ENCODE measurements around the gene PHLDA2.

DNA sequence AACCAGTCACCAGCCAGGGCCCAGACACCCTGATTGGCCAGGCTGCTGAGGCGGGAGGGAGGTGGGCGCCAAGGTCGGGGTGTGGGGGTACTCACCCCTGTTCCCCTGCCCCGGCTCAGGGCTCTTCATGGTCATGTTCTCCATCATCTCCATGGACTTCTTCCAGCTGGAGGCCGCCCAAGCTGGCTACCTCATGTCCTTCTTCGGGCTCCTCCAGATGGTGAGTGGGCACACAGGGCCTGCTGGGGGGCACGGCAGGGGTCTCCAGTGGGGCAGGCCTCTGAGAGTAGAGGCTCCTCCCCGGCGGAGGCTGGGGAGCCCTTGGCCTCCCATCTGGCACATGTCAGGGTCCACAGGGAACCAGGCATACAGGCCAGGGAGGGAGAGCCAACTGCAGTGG is 10.0 kb downstream of the PHLDA2 start:
- TF ChIP-seq CTCF (IDR thresholded peaks at IDR 0.05 in 2 of 3, conservative IDR thresholded peaks at IDR 0.05 in 1 of 3; ENCODE audit: borderline replicate concordance in 1 of 3, insufficient read depth in 1 of 3, low read depth in 2 of 3, low read length in 2 of 3), result no peak
- no peak for TF ChIP-seq MAX (IDR thresholded peaks at IDR 0.05)
- no peak for TF ChIP-seq ZBTB33 (IDR thresholded peaks at IDR 0.05; ENCODE audit: extremely low read depth, insufficient replicate concordance, low read length)
- no peak for TF ChIP-seq SRF (IDR thresholded peaks at IDR 0.05; ENCODE audit: low read depth)
- TF ChIP-seq, protein P1, sequence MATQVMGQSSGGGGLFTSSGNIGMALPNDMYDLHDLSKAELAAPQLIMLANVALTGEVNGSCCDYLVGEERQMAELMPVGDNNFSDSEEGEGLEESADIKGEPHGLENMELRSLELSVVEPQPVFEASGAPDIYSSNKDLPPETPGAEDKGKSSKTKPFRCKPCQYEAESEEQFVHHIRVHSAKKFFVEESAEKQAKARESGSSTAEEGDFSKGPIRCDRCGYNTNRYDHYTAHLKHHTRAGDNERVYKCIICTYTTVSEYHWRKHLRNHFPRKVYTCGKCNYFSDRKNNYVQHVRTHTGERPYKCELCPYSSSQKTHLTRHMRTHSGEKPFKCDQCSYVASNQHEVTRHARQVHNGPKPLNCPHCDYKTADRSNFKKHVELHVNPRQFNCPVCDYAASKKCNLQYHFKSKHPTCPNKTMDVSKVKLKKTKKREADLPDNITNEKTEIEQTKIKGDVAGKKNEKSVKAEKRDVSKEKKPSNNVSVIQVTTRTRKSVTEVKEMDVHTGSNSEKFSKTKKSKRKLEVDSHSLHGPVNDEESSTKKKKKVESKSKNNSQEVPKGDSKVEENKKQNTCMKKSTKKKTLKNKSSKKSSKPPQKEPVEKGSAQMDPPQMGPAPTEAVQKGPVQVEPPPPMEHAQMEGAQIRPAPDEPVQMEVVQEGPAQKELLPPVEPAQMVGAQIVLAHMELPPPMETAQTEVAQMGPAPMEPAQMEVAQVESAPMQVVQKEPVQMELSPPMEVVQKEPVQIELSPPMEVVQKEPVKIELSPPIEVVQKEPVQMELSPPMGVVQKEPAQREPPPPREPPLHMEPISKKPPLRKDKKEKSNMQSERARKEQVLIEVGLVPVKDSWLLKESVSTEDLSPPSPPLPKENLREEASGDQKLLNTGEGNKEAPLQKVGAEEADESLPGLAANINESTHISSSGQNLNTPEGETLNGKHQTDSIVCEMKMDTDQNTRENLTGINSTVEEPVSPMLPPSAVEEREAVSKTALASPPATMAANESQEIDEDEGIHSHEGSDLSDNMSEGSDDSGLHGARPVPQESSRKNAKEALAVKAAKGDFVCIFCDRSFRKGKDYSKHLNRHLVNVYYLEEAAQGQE (IDR thresholded peaks at IDR 0.05; ENCODE audit: low read depth), result no peak
- TF ChIP-seq POLR2AphosphoS5 (IDR thresholded peaks at IDR 0.05; ENCODE audit: low read depth, low read length), result no peak
- no peak for TF ChIP-seq SIN3A (IDR thresholded peaks at IDR 0.05; ENCODE audit: low read depth)
- TF ChIP-seq POLR2A (IDR thresholded peaks at IDR 0.05; ENCODE audit: borderline replicate concordance, extremely low read depth, insufficient read depth, insufficient read length), result no peak
- TF ChIP-seq EZH2 (IDR thresholded peaks at IDR 0.05), result no peak
- no peak for TF ChIP-seq RAD21 (IDR thresholded peaks at IDR 0.05; ENCODE audit: low read depth)
- no peak for TF ChIP-seq EGR1 (IDR thresholded peaks at IDR 0.05; ENCODE audit: low read depth)
- no peak for TF ChIP-seq EZH2phosphoT487 (IDR thresholded peaks at IDR 0.05; ENCODE audit: borderline replicate concordance)
